Measurements from ENCODE around the gene SDR39U1.

SDR39U1 gene

DNA sequence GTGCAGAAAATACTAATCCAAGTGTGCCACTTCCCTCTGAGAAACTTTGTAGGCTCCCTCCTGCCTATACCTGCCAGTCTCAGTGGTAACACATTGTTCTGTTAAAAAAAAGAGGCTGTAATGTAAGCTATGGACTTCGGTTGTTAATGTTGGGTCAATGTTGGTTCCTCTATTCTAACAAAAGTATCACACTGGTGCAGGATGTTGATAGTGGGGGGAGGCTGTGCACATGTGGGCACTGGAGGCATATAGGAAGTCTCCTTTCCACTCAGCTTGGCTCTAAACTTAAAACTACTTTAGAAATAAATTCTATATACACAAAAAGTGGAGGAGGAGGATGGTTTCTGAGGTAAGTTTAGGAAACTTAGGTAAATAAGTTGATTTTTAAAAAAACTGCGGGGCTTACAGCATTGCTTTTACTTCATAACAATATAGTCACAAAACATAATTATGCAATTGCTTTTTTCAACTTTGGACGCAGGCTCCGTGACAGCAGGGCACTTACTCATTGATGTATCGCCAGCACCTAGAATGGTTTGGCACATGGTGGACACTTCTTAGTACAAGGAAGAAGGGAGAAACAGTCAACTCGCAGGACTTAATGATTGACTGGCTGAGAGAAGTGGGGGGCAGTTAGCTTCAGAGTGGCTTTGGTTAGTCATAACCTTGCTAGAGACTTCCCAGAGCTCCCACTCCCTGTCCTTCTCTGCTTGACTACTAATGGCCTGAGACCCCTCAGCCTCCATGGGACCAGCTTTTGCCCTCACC lies 51.7 kb downstream of the SDR39U1 start:
- no peak for DNase-seq (ENCODE audit: low spot score)

All from activated CD4-positive, alpha-beta T cell treated with anti-CD3 and anti-CD28 coated beads, Interleukin-2, Interleukin-4, amounts not matched to agents 100 ng/mL and 50 ng/mL, durations not matched to agents 16 hours and 8 hours (primary cell).